Measurements from ENCODE around the gene IL18RAP. TPM values are rescaled to one million over a fixed set of nuclear protein-coding genes. Genes with fewer than 3 reads are reported as not detected.

The IL18RAP gene
- total and polyA plus RNA-seq, 2 donors = 3.0 to 3.7 TPM

DNA sequence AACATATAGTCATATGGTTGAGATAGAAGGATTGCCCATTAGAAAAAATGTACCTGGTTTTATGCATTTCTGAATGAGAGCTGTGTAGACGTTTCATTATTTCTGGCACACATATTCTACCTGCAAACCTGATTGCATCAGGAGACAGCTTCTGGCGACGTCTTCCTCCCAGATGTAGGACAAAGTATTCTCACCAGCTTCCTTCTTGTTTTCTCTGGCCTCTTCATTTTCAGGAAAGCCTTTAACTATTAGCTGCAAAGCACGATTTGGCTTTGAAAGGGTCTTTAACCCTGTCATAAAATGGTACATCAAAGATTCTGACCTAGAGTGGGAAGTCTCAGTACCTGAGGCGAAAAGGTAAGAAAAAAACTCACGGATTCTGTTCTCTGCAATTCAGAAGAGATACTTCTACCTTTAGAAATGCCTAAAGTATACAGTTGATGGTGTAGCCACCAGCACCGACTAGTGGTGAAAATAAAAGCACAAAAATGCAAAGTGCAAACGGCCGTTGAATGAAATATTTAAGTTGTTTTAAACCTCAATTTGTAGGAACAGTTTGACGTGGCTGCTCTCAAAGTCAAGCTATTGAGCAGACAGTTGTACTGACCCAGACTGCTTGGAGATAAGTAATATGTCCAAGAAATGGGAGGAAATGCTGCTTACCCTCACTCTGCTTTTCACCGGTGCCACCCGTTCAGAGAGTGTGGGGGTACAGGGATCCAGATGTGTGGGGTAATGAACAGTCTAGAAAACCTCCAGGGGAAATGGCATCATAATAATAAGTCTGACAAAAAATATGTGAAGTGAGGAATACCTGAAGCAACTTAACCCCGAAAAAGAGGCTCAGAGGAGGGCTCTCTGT lies 20.2 kb downstream of the IL18RAP start:
- no peaks in the 10 kb centered on the region for H3K27me3 ChIP-seq (ENCODE audit: control insufficient read depth in 2 of 2, insufficient read depth in 1 of 2, low read length in 1 of 2)
- WGBS = 28% methylated on average over 13 of the region's 13 CpGs
- no peaks in the 10 kb centered on the region for H3K9me3 ChIP-seq (ENCODE audit: control insufficient read depth in 2 of 2, insufficient read depth in 1 of 2, low read length in 1 of 2)
- no peaks in the 10 kb centered on the region for H3K36me3 ChIP-seq (ENCODE audit: control insufficient read depth in 2 of 2, insufficient read depth in 2 of 2, low read length in 1 of 2)
- H3K4me1 ChIP-seq (ENCODE audit: control insufficient read depth in 2 of 2, insufficient read depth in 2 of 2, low read length in 2 of 2) = no peaks in the 10 kb centered on the region
- DNase-seq (ENCODE audit: low read depth in 6 of 9, low spot score in 9 of 9) = peak in 6 of 9 donors; percentile 10 to 66 (median 24)
- H3K4me3 ChIP-seq (ENCODE audit: low read length in 2 of 2) = no peak overlapping the region
- H3K27ac ChIP-seq (ENCODE audit: low read depth in 1 of 2, low read length in 1 of 2) = peak overlapping the region in 1 of 2 donors; percentile 3

DNA sequence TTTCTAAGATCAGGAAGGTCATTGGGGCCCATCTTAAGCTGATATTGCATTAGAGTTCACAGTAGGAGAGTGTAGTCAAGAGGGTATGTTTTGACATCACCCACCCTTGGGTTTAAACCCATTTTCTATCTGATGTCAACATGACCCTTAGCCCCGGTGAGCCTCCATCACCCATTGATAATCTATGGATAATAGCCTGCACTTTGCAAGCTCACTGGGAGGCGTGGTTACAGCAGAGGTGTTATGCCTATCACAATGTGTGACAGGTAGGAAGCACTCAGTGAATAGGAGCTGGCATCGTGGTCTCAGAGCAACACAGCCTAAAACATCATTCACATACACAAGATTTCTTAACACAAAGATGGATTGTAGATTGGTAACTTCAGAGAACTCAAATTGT lies 21.3 kb downstream of the IL18RAP start:
- no peak for DNase-seq (ENCODE audit: low read depth in 6 of 9, low spot score in 9 of 9)
- WGBS = 95% methylated on average over 3 of the region's 3 CpGs
- Histone ChIP-seq H3K27ac (ENCODE audit: low read depth in 1 of 2, low read length in 1 of 2) (no peak overlapping the region), H3K36me3 (ENCODE audit: control insufficient read depth in 2 of 2, insufficient read depth in 2 of 2, low read length in 1 of 2) (no peaks in the 10 kb centered on the region), H3K9me3 (ENCODE audit: control insufficient read depth in 2 of 2, insufficient read depth in 1 of 2, low read length in 1 of 2) (no peaks in the 10 kb centered on the region), H3K4me1 (ENCODE audit: control insufficient read depth in 2 of 2, insufficient read depth in 2 of 2, low read length in 2 of 2) (no peaks in the 10 kb centered on the region), H3K4me3 (ENCODE audit: low read length in 2 of 2) (no peak overlapping the region), H3K27me3 (ENCODE audit: control insufficient read depth in 2 of 2, insufficient read depth in 1 of 2, low read length in 1 of 2) (no peaks in the 10 kb centered on the region)

DNA sequence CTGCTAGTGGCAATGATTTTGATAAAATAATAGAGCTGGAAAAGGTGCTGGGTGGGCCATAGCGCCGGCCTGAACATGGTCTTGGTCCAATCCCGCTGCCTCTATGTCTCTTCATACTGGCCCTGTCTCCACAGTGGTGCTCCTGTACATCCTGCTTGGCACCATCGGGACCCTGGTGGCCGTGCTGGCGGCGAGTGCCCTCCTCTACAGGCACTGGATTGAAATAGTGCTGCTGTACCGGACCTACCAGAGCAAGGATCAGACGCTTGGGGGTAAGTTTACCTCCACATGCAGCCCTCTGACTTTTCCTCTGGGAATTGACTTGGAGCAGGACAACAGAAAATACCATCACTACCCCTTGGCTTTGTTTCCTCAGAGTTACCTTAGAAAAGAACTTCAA lies 24.0 kb downstream of the IL18RAP start:
- no peaks in the 10 kb centered on the region for H3K9me3 ChIP-seq (ENCODE audit: control insufficient read depth in 2 of 2, insufficient read depth in 1 of 2, low read length in 1 of 2)
- H3K4me3 ChIP-seq (ENCODE audit: low read length in 2 of 2) = no peak overlapping the region
- WGBS = 97% methylated on average over 9 of the region's 9 CpGs
- H3K4me1 ChIP-seq (ENCODE audit: control insufficient read depth in 2 of 2, insufficient read depth in 2 of 2, low read length in 2 of 2) = no peaks in the 10 kb centered on the region
- no peaks in the 10 kb centered on the region for H3K36me3 ChIP-seq (ENCODE audit: control insufficient read depth in 2 of 2, insufficient read depth in 2 of 2, low read length in 1 of 2)
- H3K27me3 ChIP-seq (ENCODE audit: control insufficient read depth in 2 of 2, insufficient read depth in 1 of 2, low read length in 1 of 2) = no peaks in the 10 kb centered on the region
- H3K27ac ChIP-seq (ENCODE audit: low read depth in 1 of 2, low read length in 1 of 2) = no peak overlapping the region
- no peak for DNase-seq (ENCODE audit: low read depth in 6 of 9, low spot score in 9 of 9)

DNA sequence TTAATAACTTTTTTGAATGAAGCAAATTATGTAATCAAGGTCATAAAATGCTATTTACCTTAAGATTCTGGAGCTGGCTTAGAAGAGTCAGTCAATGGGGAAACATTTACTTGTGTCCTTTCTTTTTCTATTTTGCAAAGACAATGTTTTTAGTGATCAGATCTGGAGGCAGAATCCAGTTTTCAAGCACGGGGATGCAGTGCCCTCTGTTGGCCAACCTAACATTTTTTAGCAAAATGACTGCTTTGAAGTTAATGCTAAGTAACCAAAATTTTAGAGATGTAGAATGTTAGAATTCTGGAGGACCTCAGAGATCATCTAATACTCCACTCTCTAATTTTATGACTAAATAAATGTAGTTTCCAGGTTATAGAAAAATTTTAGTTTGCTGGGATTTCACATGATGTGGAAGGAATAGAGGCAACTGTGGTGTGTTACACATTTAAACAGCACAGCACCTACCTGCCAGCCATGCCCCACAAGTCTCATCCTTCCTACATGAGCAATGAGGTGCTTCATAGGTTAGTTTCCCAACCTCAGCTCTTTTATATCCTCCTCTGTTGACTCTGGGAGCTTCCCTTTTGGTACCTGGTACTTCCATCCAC lies 26.5 kb downstream of the IL18RAP start:
- H3K4me3 ChIP-seq (ENCODE audit: low read length in 2 of 2) = no peak overlapping the region
- no peak overlapping the region for H3K27ac ChIP-seq (ENCODE audit: low read depth in 1 of 2, low read length in 1 of 2)
- no peaks in the 10 kb centered on the region for H3K9me3 ChIP-seq (ENCODE audit: control insufficient read depth in 2 of 2, insufficient read depth in 1 of 2, low read length in 1 of 2)
- no peaks in the 10 kb centered on the region for H3K36me3 ChIP-seq (ENCODE audit: control insufficient read depth in 2 of 2, insufficient read depth in 2 of 2, low read length in 1 of 2)
- H3K4me1 ChIP-seq (ENCODE audit: control insufficient read depth in 2 of 2, insufficient read depth in 2 of 2, low read length in 2 of 2) = no peaks in the 10 kb centered on the region
- DNase-seq (ENCODE audit: low read depth in 6 of 9, low spot score in 9 of 9) = peak in 7 of 9 donors; percentile 31 to 67 (median 36)
- 1% methylated on average over 1 of the region's 1 CpG for WGBS
- H3K27me3 ChIP-seq (ENCODE audit: control insufficient read depth in 2 of 2, insufficient read depth in 1 of 2, low read length in 1 of 2) = no peaks in the 10 kb centered on the region

DNA sequence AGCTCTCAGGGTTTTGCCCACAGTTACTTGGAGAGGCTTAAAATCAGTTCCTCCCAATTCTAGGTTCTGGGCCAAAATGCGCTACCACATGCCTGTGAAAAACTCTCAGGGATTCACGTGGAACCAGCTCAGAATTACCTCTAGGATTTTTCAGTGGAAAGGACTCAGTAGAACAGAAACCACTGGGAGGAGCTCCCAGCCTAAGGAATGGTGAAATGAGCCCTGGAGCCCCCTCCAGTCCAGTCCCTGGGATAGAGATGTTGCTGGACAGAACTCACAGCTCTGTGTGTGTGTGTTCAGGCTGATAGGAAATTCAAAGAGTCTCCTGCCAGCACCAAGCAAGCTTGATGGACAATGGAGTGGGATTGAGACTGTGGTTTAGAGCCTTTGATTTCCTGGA lies 29.0 kb downstream of the IL18RAP start:
- H3K9me3 ChIP-seq (ENCODE audit: control insufficient read depth in 2 of 2, insufficient read depth in 1 of 2, low read length in 1 of 2) = no peaks in the 10 kb centered on the region
- no peak for DNase-seq (ENCODE audit: low read depth in 6 of 9, low spot score in 9 of 9)
- H3K4me1 ChIP-seq (ENCODE audit: control insufficient read depth in 2 of 2, insufficient read depth in 2 of 2, low read length in 2 of 2) = no peaks in the 10 kb centered on the region
- no peaks in the 10 kb centered on the region for H3K27me3 ChIP-seq (ENCODE audit: control insufficient read depth in 2 of 2, insufficient read depth in 1 of 2, low read length in 1 of 2)
- no peaks in the 10 kb centered on the region for H3K36me3 ChIP-seq (ENCODE audit: control insufficient read depth in 2 of 2, insufficient read depth in 2 of 2, low read length in 1 of 2)
- no peak overlapping the region for H3K4me3 ChIP-seq (ENCODE audit: low read length in 2 of 2)
- WGBS = 96% methylated on average over 2 of the region's 2 CpGs
- H3K27ac ChIP-seq (ENCODE audit: low read depth in 1 of 2, low read length in 1 of 2) = no peak overlapping the region

DNA sequence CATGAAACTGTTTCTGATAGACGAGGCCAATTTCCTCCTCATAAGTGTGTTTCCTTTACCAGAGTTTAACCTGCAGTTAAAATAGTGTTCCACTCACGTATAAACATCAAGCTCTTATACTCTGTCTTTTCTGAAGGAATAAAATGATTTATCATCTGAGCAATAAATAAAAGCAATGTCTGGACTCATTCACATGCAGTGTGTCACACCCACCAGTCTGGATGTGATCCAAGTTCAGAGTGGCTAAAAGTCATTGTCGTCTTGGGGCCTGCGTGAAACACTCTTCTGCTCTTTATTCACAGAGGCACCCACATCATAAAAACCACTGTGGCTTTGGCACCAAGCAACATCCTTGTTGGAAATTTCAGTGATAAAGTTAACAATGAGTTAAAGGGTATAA lies 30.5 kb downstream of the IL18RAP start:
- H3K4me3 ChIP-seq (ENCODE audit: low read length in 2 of 2) = no peak overlapping the region
- WGBS = 39% methylated on average over 4 of the region's 4 CpGs
- no peaks in the 10 kb centered on the region for H3K9me3 ChIP-seq (ENCODE audit: control insufficient read depth in 2 of 2, insufficient read depth in 1 of 2, low read length in 1 of 2)
- no peaks in the 10 kb centered on the region for H3K27me3 ChIP-seq (ENCODE audit: control insufficient read depth in 2 of 2, insufficient read depth in 1 of 2, low read length in 1 of 2)
- no peak for DNase-seq (ENCODE audit: low read depth in 6 of 9, low spot score in 9 of 9)
- H3K36me3 ChIP-seq (ENCODE audit: control insufficient read depth in 2 of 2, insufficient read depth in 2 of 2, low read length in 1 of 2) = no peaks in the 10 kb centered on the region
- no peaks in the 10 kb centered on the region for H3K4me1 ChIP-seq (ENCODE audit: control insufficient read depth in 2 of 2, insufficient read depth in 2 of 2, low read length in 2 of 2)
- no peak overlapping the region for H3K27ac ChIP-seq (ENCODE audit: low read depth in 1 of 2, low read length in 1 of 2)

DNA sequence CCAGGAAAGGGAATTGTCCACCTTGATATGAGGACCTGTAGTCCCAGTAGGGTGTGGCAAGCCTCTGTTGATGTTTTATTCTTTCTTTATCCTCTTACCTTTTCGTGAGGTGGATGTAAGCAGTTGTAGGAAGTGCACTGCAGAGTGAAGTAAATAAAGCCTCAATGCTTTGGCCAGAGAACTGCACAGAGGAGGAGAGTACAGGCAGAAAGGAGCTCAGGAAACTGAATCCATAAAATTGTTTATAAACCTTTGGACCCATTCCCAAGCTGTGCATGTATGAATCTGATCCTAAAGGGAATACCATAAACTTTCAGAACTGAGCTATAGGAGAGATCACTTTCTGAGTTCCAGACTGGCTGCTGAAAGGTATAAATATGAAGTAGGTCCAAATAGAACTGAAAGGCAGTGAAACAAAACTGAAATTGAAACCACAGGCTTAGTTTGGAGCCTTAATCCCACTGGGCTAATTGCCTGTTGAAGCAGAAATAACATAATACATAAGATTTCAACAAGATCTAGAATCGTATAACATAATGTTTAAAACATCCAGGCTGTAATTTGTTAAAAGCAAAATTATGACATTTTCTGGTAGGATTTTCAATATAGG lies 32.2 kb downstream of the IL18RAP start:
- Histone ChIP-seq H3K27ac (ENCODE audit: low read depth in 1 of 2, low read length in 1 of 2) (no peak overlapping the region), H3K4me1 (ENCODE audit: control insufficient read depth in 2 of 2, insufficient read depth in 2 of 2, low read length in 2 of 2) (no peaks in the 10 kb centered on the region), H3K27me3 (ENCODE audit: control insufficient read depth in 2 of 2, insufficient read depth in 1 of 2, low read length in 1 of 2) (no peaks in the 10 kb centered on the region), H3K4me3 (ENCODE audit: low read length in 2 of 2) (no peak overlapping the region), H3K9me3 (ENCODE audit: control insufficient read depth in 2 of 2, insufficient read depth in 1 of 2, low read length in 1 of 2) (no peaks in the 10 kb centered on the region), H3K36me3 (ENCODE audit: control insufficient read depth in 2 of 2, insufficient read depth in 2 of 2, low read length in 1 of 2) (no peaks in the 10 kb centered on the region)
- no peak for DNase-seq (ENCODE audit: low read depth in 6 of 9, low spot score in 9 of 9)
- WGBS = 97% methylated on average over 2 of the region's 2 CpGs

DNA sequence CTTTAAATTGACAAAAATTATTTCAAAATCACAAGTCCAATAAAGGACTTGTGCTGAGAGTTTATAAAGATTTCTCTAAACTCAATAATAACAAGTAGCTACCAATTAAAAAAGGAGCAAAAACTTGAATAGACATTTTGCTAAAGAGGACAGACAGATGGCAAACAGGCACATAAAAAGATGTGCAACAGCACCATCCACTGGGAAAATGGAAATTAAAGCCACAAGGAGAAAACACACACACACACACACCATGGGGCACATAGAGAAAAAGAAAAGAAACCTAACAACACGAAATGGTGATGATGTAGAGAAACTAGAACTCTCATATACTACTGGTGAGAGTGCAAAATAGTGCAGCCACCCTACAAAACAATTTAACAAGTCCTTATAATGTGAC lies 37.5 kb downstream of the IL18RAP start:
- H3K4me1 ChIP-seq (ENCODE audit: control insufficient read depth in 2 of 2, insufficient read depth in 2 of 2, low read length in 2 of 2) = no peaks in the 10 kb centered on the region
- no peak for DNase-seq (ENCODE audit: low read depth in 6 of 9, low spot score in 9 of 9)
- no peaks in the 10 kb centered on the region for H3K36me3 ChIP-seq (ENCODE audit: control insufficient read depth in 2 of 2, insufficient read depth in 2 of 2, low read length in 1 of 2)
- 87% methylated on average over 1 of the region's 1 CpG for WGBS
- no peaks in the 10 kb centered on the region for H3K27me3 ChIP-seq (ENCODE audit: control insufficient read depth in 2 of 2, insufficient read depth in 1 of 2, low read length in 1 of 2)
- H3K4me3 ChIP-seq (ENCODE audit: low read length in 2 of 2) = no peak overlapping the region
- H3K27ac ChIP-seq (ENCODE audit: low read depth in 1 of 2, low read length in 1 of 2) = no peak overlapping the region
- H3K9me3 ChIP-seq (ENCODE audit: control insufficient read depth in 2 of 2, insufficient read depth in 1 of 2, low read length in 1 of 2) = no peaks in the 10 kb centered on the region

DNA sequence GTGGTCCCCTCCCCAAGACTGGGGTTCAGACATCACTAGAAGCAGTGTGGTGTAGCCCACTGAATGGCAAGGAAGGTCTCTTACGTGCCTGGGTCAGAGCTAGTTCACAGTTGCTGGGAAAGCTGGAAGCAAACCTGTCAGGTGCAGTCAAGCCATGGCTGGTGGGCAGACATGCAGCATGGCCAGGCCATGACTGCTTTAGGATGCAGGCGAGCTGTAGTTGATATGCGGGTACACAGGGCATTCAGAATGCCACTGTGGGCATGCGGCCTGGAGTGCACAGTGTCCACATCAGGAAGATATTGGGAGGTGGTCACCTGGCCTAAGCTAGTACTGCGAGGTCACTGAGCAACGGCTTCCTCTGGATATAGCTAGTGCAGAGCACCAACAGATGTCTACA lies 38.2 kb downstream of the IL18RAP start:
- no peak for DNase-seq (ENCODE audit: low read depth in 6 of 9, low spot score in 9 of 9)
- Histone ChIP-seq H3K36me3 (ENCODE audit: control insufficient read depth in 2 of 2, insufficient read depth in 2 of 2, low read length in 1 of 2) (no peaks in the 10 kb centered on the region), H3K27me3 (ENCODE audit: control insufficient read depth in 2 of 2, insufficient read depth in 1 of 2, low read length in 1 of 2) (no peaks in the 10 kb centered on the region), H3K4me1 (ENCODE audit: control insufficient read depth in 2 of 2, insufficient read depth in 2 of 2, low read length in 2 of 2) (no peaks in the 10 kb centered on the region), H3K9me3 (ENCODE audit: control insufficient read depth in 2 of 2, insufficient read depth in 1 of 2, low read length in 1 of 2) (no peaks in the 10 kb centered on the region), H3K4me3 (ENCODE audit: low read length in 2 of 2) (no peak overlapping the region), H3K27ac (ENCODE audit: low read depth in 1 of 2, low read length in 1 of 2) (no peak overlapping the region)
- WGBS = 98% methylated on average over 6 of the region's 6 CpGs
